Effector CD4-positive, alpha-beta T cell (primary cell): ENCODE results near the gene FRMPD2.
"Not testable (repeated sequence)": the region's sequence is repeated elsewhere in the genome, so short reads cannot be mapped to it uniquely, and the experiment has no call there.

Experiments used
- DNase-seq: peaks from one replicate; pipeline ENCODE4 v3.0.0-alpha.2; 2020

The FRMPD2 gene

GRCh38 chr10:48249763-48250351, 24.6 kb downstream of the FRMPD2 start:
- no peak for DNase-seq

GRCh38 chr10:48249004-48249762, 25.3 kb downstream of the FRMPD2 start:
- no peak for DNase-seq

- no peak for DNase-seq
Observed at GRCh38 chr10:48248462-48248861, 26.0 kb downstream of the FRMPD2 start.

DNA sequence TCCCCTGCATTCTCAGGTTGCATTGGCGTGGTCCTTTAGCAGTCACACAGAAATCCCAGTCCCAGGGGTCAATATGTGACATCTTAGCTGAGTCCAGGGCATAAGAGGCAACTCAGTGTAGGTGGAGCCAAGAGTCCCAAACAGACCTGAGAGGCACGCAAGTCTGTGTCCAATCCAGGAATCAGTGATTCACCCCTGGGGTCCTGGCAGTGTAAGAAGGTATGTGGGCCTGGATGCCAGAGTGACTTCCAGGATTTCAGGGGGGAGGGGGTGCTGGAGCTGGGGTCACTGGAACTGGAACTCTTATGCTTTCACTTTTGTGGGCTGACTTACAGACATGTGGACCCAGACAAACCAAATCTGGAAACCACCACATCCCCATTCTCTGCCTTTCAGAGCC, 26.8 kb downstream of the FRMPD2 start:
- DNase-seq, result no peak

DNA sequence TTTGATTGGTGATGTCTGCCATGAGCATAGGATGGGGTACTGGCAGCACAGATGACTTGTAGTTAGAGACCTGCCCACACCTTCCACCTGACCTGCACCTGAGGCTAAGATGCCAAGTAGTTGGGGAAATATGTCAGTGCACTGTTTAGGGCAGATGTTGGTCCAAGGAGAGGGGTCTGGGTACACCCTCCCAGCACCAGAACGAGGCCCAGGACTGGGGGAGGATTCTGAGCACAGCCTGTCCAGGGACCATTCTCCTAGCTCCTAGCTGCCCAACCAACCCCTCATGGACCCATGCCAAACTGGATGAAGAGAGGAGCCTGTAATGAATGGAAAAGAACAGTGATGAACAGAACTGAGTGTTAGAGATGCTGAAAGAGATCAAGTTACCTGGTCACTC, 28.0 kb downstream of the FRMPD2 start:
- no peak for DNase-seq

GRCh38 chr10:48245977-48246376, 28.5 kb downstream of the FRMPD2 start:
- no peak for DNase-seq

DNA sequence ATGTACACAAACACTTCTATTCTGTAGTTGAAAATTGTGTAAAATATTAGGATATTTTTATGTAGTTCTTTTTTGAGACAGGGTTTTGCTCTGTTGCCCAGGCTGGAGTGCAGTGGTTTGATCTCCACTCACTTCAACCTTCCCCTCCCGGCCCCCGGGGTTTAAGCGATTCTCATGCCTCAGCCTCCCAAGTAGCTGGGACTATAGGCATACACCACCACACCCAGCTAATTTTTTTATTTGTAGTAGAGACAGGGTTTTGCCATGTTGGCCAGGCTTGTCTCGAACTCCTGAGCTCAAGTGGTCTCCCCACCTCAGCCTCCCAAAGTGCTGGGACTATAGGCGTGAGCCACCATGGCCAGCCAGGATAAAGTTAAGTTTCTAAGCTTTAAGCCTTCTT, 30.6 kb downstream of the FRMPD2 start:
- DNase-seq, result not testable (repeated sequence)

DNA sequence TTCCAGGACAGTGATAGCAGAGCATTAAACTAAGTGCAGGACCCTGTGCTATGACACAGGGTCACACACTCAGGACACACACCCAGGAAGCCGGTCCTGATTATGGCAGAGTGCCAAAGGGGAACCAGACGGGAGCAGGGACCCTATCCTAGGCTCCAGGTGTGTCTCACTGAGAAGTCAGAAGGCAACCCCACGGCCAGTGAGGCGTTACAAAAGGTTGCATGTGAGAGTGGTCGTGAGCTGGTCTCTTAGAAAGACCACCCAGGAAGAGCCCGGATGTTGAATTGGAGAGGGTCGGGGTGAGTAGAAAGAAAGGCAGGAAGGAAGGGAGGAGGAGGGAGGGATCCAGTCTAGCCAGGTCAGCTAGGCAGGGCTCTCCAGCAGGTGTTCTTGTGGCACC, 31.0 kb downstream of the FRMPD2 start:
- DNase-seq, result no peak

DNA sequence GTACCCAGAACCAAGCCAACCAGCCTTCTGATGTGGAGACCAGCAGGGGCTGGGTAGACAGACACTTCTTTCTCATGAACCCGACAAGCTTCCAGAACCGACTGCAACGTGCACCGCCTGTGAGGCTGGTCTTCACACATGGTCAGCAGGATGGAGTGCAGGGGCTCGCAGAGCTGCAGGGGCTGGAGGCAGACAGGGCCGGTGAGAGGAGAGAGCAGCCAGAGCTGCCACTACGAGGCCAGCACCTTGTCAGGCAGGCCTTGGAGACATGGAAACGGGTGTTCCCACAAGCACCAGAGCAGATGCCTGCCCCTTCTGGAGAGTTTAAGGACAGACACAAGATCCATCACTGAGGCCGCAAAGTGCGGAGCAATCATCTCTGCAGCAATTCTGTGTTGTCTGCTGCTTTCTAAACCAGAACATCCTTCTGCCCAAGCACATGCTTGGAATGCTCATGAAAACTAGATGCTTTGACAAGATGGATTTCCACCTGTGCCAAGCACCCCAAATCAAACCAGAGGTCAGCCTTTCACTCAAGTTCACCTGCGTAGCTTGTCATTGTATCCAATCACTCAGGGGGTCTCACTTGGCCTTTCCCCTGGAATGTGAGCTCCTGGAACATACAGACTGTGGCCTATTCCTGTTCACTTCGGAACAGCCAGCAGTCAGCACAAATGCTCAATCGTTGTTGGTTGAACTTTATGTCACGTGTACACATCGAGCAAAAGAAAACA, 32.2 kb downstream of the FRMPD2 start:
- DNase-seq, result no peak

DNA sequence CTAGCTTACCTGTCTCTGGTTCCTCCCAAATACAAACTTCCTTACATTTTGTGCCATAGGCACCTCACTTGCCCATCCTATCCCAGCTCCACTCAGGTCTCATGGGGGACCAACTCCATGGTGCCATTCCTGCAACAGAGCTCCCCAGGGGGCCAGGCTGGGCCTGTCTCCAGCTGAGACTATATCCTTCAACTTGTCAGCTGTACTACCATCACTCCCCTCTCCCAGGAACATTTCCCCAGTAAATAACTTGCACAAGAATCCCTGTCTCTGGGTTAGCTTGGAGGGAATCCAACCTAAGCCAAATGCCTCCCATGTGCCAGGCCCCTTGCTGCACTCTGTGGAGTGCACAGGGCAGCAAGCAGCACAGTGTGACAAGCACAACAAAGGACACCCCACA, 33.2 kb downstream of the FRMPD2 start:
- no peak for DNase-seq

DNA sequence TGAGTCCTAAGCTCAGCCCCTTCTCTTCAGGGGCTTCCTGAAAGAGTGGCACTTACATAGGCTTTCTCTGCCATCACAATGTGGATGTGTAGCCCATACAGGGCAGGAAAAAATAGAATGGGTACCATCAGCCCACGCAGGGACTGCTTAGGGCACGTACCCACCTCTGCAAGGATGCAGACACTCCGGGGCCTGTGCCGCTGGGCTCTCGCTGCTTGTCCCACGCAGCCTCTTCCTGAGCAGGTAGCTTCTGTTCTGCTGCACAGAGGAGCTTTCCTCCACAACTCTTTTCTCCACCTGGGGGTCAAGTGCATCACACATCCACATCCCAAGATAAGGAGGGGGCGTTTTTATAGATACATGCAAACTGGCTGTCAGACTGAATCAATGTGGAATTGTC, 34.3 kb downstream of the FRMPD2 start:
- no peak for DNase-seq

GRCh38 chr10:48239618-48240017, 34.9 kb downstream of the FRMPD2 start:
- no peak for DNase-seq

DNA sequence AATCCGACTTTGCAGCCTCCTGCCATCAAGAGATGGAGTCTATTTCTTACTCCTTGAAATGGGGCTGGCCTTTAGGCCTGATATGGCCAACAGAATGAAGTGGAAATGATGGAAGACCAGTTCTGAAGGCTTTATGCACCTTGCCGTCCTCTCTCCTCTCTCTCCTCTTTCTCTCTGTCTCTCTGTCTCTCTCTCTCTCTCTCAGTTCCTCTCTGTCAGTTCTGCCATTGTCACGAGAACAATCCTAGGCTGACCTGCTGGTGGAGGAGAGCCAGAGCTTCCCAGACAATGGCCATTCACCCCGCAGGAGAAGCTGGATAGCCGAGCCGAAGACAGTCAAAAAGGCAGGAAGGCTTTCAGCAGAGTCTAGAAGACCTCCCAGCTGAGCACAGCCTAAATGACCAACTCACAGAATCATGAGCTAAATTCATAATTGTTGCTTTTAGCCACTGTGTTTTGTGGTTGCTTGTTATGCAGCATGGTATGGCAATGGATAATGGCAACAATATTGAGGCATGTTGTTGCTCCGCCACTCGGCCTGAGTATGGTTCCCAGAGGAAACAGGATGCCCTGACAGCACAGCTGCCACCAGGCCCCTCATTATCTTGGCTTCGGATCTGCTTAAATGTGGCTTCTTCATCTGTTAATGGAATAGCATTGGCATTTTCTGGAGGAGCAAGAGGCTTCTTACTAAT, 35.5 kb downstream of the FRMPD2 start:
- DNase-seq, result no peak

- no peak for DNase-seq
Observed at GRCh38 chr10:48237259-48238250, 36.9 kb downstream of the FRMPD2 start.

DNA sequence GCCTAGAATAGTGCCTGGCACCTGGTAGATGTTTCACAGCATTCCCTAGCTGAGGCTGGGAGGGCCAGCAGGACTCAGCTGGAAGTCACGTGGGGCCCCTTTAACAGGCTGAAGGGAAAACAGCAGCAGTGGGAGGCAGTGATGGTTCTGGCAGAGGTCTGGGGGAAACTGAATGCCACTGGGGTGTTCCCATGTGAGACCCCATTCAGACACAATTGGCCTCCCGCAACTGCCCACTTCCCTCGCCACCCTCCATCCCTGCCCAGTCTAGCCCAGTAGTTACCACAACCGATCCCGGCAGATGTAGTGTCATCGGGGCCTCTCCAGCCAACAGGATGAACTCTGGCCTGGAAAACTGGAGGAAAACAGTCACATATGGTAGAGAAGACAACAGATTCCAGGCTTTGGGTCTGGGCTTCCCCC, 38.3 kb downstream of the FRMPD2 start:
- no peak for DNase-seq

DNA sequence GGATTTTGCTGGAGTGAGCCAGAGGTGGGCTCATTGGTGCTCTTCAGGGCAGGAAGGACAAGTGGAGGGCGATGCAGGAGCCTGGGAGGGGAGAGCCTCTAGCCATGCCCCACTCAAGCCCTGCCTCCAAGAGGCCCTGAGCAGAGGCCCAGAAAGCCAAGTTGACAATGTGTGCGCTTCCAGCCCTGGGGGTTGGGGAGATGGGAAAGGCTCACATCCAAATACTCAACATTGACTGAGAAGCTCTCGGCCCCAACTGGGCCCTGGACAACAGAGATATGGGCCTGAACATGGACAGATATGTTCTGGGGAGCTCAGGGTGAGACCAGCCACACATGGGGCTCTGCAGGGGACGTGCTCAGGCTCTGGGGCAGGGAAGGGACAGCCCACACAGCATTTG, 39.0 kb downstream of the FRMPD2 start:
- DNase-seq, result no peak

DNA sequence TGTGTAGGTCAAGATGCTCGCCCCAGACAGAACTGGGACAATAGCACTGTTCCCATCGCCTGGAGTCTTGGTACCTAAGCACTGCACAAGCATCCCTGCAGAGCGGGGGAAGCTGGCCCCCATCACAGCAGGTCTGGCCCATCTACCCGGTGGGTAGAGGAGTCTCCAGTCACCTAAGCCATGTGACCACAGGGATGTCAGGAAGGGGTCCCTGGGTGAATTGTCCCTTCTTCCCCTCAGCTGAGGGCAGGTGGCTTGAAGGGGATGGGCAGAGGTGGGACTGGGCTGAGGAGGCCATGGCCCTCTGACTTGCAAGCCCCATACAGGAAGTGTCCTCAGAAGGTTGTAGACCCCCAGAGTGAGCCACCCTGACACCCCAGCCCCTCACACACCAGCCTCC, 39.7 kb downstream of the FRMPD2 start:
- no peak for DNase-seq

DNA sequence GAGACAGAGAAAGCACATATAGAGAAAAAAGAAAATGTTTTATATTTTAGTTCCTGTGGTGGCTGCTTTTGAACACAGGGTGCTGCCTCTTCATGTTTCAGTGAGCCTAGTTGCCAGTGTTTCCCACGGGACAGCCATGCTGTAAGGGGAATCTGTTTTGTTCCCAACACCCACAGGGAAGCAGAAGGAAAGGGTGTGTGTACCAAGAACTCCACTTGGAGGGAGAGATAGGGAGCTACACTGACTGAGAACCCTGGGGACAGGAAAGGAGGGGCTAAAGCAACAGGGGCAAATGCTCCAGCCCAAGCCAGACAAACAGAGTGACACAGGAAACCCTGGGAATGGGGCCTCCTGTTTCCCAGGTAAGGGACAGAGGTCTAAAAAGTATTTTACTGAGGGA, 40.2 kb downstream of the FRMPD2 start:
- DNase-seq, result no peak

- DNase-seq, result no peak
Observed at GRCh38 chr10:48233559-48234005, 40.9 kb downstream of the FRMPD2 start.

- DNase-seq, result no peak
Observed at GRCh38 chr10:48232717-48233447, 41.6 kb downstream of the FRMPD2 start.

DNA sequence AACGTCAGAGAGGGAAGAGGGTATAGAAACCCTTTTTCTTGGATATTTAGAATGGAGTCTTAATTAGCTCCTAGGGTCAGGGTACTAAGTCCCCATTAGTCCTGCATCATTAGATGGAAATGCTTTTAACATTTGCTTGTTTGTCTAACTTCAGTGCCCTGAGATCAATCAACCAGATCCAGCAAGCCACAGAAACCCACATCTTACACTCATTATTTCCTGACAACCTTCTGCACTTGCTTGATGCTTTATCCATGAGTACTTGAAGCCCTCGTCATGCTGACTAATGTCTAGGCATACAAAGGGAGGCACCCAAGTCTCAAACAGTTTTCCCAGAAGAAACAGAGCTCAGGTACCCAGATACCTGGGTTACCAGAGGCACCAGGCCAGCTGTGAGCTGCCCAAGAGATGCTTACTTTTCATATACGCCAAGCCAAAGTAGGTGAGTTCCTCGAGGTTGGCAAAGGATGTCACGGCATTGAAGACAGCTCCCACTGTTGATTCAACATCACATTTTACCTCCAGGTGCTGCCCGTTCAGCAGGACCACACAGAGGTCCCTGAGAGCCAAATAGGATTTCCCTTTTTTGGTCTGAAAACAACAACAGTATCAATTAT, 42.7 kb downstream of the FRMPD2 start:
- DNase-seq, result no peak
